Hepatocyte (in vitro differentiated cells): ENCODE results near the gene DEPP1. TPM values are rescaled to one million over a fixed set of nuclear protein-coding genes. Genes with fewer than 3 reads are reported as not detected.

Source experiments
- DNase-seq: peaks from one replicate; pipeline ENCODE4 v3.0.0-alpha.2; 2016; ENCODE audit warnings: low spot score
- H2AFZ ChIP-seq: fragments of 200-600 bp; sonication (generic); 2 replicates; pipeline ENCODE4 v1.6.0; 2016; ENCODE audit warnings: antibody characterized with exemption, mild to moderate bottlenecking
- H3K27ac ChIP-seq: fragments of 200-600 bp; sonication (generic); 2 replicates; pipeline ENCODE4 v1.5.1; 2016; ENCODE audit warnings: mild to moderate bottlenecking
- H3K27me3 ChIP-seq: fragments of 200-600 bp; sonication (generic); 2 replicates; pipeline ENCODE4 v1.6.1; 2016
- H3K36me3 ChIP-seq: fragments of 200-600 bp; sonication (generic); replicated peaks from 2 replicates; pipeline ENCODE4 v1.5.1; 2016; ENCODE audit warnings: low read depth; ENCODE audit not compliant: insufficient read depth
- H3K4me1 ChIP-seq: fragments of 200-600 bp; sonication (generic); 2 replicates; pipeline ENCODE4 v1.5.1; 2016; ENCODE audit warnings: mild to moderate bottlenecking, moderate library complexity; ENCODE audit not compliant: insufficient read depth
- H3K4me2 ChIP-seq: fragments of 200-600 bp; sonication (generic); 2 replicates; pipeline ENCODE4 v1.6.0; 2016
- H3K4me3 ChIP-seq: fragments of 200-600 bp; sonication (generic); 2 replicates; pipeline ENCODE4 v1.5.1; 2016; ENCODE audit warnings: mild to moderate bottlenecking
- H3K79me2 ChIP-seq: fragments of 200-600 bp; sonication (generic); 2 replicates; pipeline ENCODE4 v1.6.0; 2017; ENCODE audit warnings: mild to moderate bottlenecking
- H3K9me2 ChIP-seq: fragments of 200-600 bp; sonication (generic); replicated peaks from 2 replicates; pipeline ENCODE4 v1.6.0; 2017; ENCODE audit warnings: mild to moderate bottlenecking; ENCODE audit not compliant: insufficient read depth
- H3K9me3 ChIP-seq: fragments of 200-600 bp; sonication (generic); 2 replicates; pipeline ENCODE4 v1.5.1; 2016; ENCODE audit warnings: low read depth, mild to moderate bottlenecking
- H4K20me1 ChIP-seq: fragments of 200-600 bp; sonication (generic); 2 replicates; pipeline ENCODE4 v1.6.0; 2016; ENCODE audit warnings: mild to moderate bottlenecking; ENCODE audit not compliant: insufficient read depth, poor library complexity, severe bottlenecking
- CTCF ChIP-seq: fragments of 200-600 bp; sonication (generic); IDR thresholded peaks from 2 replicates; pipeline ENCODE4 v1.5.1; 2016; ENCODE audit warnings: antibody characterized with exemption, mild to moderate bottlenecking; ENCODE audit not compliant: poor library complexity
- EZH2 ChIP-seq: fragments of 200-600 bp; sonication (generic); IDR thresholded peaks from 2 replicates; pipeline ENCODE4 v1.6.1; 2016; ENCODE audit warnings: antibody characterized with exemption, mild to moderate bottlenecking, borderline replicate concordance
- EZH2phosphoT487 ChIP-seq: fragments of 200-600 bp; sonication (generic); IDR thresholded peaks from one replicate; pipeline ENCODE4 v1.6.1; 2018; ENCODE audit warnings: antibody characterized with exemption, mild to moderate bottlenecking, low read depth, moderate library complexity; ENCODE audit not compliant: unreplicated experiment, severe bottlenecking
- WGBS: methylation state at CpG from one replicate; pipeline ENCODE4 v1.1.6; 2016; ENCODE audit warnings: low lambda C conversion rate; ENCODE audit errors: missing lambda C conversion rate; 5-methylcytosine and 5-hydroxymethylcytosine counted together
- polyA plus RNA-seq: library from polyadenylated mRNA; unstranded; fragments of >200 nt; fragmentation: Nextera tagmentation; extraction: Ambion mirVana; gene quantifications from 2 replicates; pipeline ENCODE4 v1.2.1, GENCODE V29; 2016
- total RNA-seq: library from RNA; depleted of rRNA; stranded (reverse); fragments of >200 nt; gene quantifications from 2 replicates; pipeline ENCODE4 v1.2.3, GENCODE V29; 2014

The DEPP1 gene
- total and polyA plus RNA-seq, 2 experiments from 2014 or later: 30.6 to 54.7 TPM

DNA sequence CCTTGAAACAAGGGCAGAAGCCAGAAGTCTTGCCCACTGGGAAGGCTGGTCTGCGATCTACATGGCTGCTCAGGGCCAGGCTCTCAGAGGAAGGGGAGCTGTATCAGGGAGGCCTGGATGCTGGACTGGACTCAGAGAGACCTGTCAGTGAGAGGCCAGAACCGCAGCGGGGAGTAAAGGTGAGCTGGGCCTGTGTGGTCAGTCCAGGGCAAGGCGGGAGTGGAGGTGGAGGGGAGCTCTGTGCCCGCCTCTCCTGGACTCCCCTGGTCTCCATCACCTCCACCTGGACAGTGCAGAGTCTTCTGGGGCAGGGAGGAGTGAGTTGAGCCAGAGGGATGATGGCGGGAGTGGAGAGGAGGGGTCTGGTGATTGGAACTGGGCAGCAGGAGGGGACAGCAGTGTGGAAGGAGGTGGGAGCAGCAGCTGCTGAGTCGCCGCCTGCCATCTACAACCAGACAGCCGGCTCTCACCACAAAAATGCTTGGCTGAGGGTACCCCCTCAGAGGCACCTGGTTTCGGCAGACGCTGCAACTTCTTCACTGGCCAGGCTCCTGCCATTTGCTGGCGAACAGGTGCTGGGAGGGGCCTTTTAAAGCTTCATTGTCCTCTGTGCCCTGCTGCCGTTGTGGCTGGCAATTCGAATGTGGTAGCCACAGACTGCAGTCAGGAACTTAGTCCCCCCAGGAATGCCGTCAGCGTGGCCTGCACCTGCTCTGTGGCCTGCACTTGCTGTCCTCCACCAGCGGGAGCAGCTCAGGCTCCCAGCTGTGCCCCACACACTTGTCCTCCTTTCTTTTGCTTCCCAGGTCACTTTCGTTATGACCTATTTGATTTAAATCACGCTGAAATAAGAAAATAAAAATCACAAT, 15.5 kb downstream of the DEPP1 start:
- Histone ChIP-seq H3K27me3 (no peaks in the 10 kb centered on the region), H3K4me2 (peak overlapping the region; percentile 70), H3K9me3 (no peaks in the 10 kb centered on the region), H3K36me3 (no peaks in the 10 kb centered on the region), H2AFZ (no peak overlapping the region), H3K79me2 (peaks cover 20% of the 10 kb centered on the region), H3K27ac (peak overlapping the region; percentile 93), H4K20me1 (no peaks in the 10 kb centered on the region), H3K4me3 (no peak overlapping the region), H3K4me1 (peaks cover 71% of the 10 kb centered on the region), H3K9me2 (no peaks in the 10 kb centered on the region)
- TF ChIP-seq EZH2 (no peak), CTCF (peak; percentile 24)
- DNase-seq: no peak
- 83% methylated on average over 19 of the region's 19 CpGs for WGBS

GRCh38 chr10:44961931-44962750, 16.5 kb downstream of the DEPP1 start:
- H3K79me2 ChIP-seq: peaks cover 19% of the 10 kb centered on the region
- no peak overlapping the region for H3K4me2 ChIP-seq
- TF ChIP-seq EZH2phosphoT487 (no peak), EZH2 (no peak), CTCF (no peak)
- H3K36me3 ChIP-seq: no peaks in the 10 kb centered on the region
- no peak overlapping the region for H3K4me3 ChIP-seq
- DNase-seq: no peak
- no peaks in the 10 kb centered on the region for H3K9me2 ChIP-seq
- no peak overlapping the region for H2AFZ ChIP-seq
- 90% methylated on average over 11 of the region's 11 CpGs for WGBS
- no peaks in the 10 kb centered on the region for H3K27me3 ChIP-seq
- peaks cover 70% of the 10 kb centered on the region for H3K4me1 ChIP-seq
- no peaks in the 10 kb centered on the region for H3K9me3 ChIP-seq
- H3K27ac ChIP-seq: no peak overlapping the region
- H4K20me1 ChIP-seq: no peaks in the 10 kb centered on the region

DNA sequence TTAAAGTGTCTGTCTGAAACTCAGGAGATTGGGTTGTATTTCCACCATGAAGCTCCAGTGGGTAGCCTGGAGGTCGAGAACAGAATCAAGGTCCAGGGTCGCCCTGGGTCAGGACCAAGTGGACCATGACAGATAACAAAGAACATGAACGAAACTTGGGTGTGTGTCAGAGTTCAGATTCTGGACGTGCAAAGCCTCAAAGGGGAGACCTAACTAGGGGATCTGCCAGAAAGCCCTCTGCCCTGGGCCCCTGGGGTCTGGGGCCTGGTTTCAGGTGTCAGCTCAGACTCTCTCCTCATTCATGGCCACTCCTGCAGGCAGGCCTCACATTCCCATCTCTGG, 17.4 kb downstream of the DEPP1 start:
- H3K9me2 ChIP-seq: no peaks in the 10 kb centered on the region
- peak overlapping the region; percentile 66 for H3K27ac ChIP-seq
- H3K4me3 ChIP-seq: no peak overlapping the region
- H3K27me3 ChIP-seq: no peaks in the 10 kb centered on the region
- DNase-seq: no peak
- no peaks in the 10 kb centered on the region for H3K36me3 ChIP-seq
- TF ChIP-seq EZH2 (no peak), EZH2phosphoT487 (no peak), CTCF (no peak)
- H2AFZ ChIP-seq: no peak overlapping the region
- peak overlapping the region; percentile 80 for H3K4me2 ChIP-seq
- no peaks in the 10 kb centered on the region for H3K9me3 ChIP-seq
- H3K79me2 ChIP-seq: peaks cover 19% of the 10 kb centered on the region
- H3K4me1 ChIP-seq: peaks cover 60% of the 10 kb centered on the region
- 56% methylated on average over 4 of the region's 4 CpGs for WGBS
- H4K20me1 ChIP-seq: no peaks in the 10 kb centered on the region
